ENCODE results near the gene CHPF.
A peak's percentile ranks its signal among the peaks of the same experiment; 100 is the strongest.

CHPF gene

GRCh38 chr2:219499058-219499307 lies 44.6 kb downstream of the CHPF start:
- POLR2A ChIA-PET = interaction anchor here (0.8 to 2.3 kb wide), 18 partner anchors 9 to 111 kb away, joined by 3 to 21 read pairs (median 5); partner anchors contain the start of genes ASIC4, CHPF, DNPEP and TMEM198
- CTCF ChIA-PET = interaction anchor here (0.7 to 11.4 kb wide), 9 partner anchors 13 to 524 kb away, joined by 3 to 252 read pairs (median 11); partner anchors contain the start of gene ASIC4
- Histone ChIP-seq H3K4me3 (ENCODE audit: low read depth, low read length) (peak overlapping the region; percentile 69), H3K36me3 (ENCODE audit: control insufficient read depth in 2 of 2, insufficient read depth in 1 of 2, low read length in 2 of 2) (peaks cover 0 to 18% of the 10 kb centered on the region in 2 experiments; a peak in 2 of 3 replicates), H3K9me3 (ENCODE audit: control insufficient read depth, insufficient read depth, low read depth, low read length) (no peaks in the 10 kb centered on the region), H3K4me1 (ENCODE audit: control insufficient read depth, insufficient read depth, low read length) (peaks cover 8% of the 10 kb centered on the region; the same call in 1 of the 2 replicates), H3K27ac (ENCODE audit: extremely low read depth, low read depth, low read length) (peak overlapping the region; percentile 33; the same call in 1 of the 2 replicates)
- TF ChIP-seq ZNF274 (IDR thresholded peaks at IDR 0.05; ENCODE audit: low read length) = no peak
- TF ChIP-seq ZNF274 (tag by site-specific recombination; IDR thresholded peaks at IDR 0.05; ENCODE audit: borderline replicate concordance) = no peak
- TF ChIP-seq MEIS1 (CRISPR knock-in tag; IDR thresholded peaks at IDR 0.05; ENCODE audit: borderline replicate concordance) = no peak
- TF ChIP-seq ZNF654 (tag by site-specific recombination; IDR thresholded peaks at IDR 0.05; ENCODE audit: low read depth) = no peak

- peak within 1 kb of the TSS; percentile 69 for H3K4me3 ChIP-seq (ENCODE audit: low read depth, low read length)
- TF ChIP-seq PATZ1 (tag by site-specific recombination; IDR thresholded peaks at IDR 0.05) (peak; percentile 57), ZNF600 (tag by site-specific recombination; IDR thresholded peaks at IDR 0.05) (0 out of 2 replicates have a peak, but pooled peaks have one; percentile 15), ELK4 (IDR thresholded peaks at IDR 0.05; ENCODE audit: borderline replicate concordance, low read depth, low read length) (no peak), PRDM2 (tag by site-specific recombination; IDR thresholded peaks at IDR 0.05; ENCODE audit: borderline replicate concordance) (no peak), KLF9 (tag by site-specific recombination; IDR thresholded peaks at IDR 0.05; ENCODE audit: low read depth) (peak; percentile 71), ZNF518A (tag by site-specific recombination; conservative IDR thresholded peaks at IDR 0.05; ENCODE audit: low read depth) (no peak), KLF1 (tag by site-specific recombination; IDR thresholded peaks at IDR 0.05) (peak; percentile 43; the same call in 1 of the 2 replicates), SCRT1 (tag by site-specific recombination; IDR thresholded peaks at IDR 0.05; ENCODE audit: borderline replicate concordance) (no peak), PRDM10 (tag by site-specific recombination; IDR thresholded peaks at IDR 0.05) (peak; percentile 84)
Measured at GRCh38 chr2:219498280-219499057, 45.1 kb downstream of the CHPF start, which contains the start of gene GMPPA. GMPPA (plus strand) TSS chr2:219498891; CDS start chr2:219499976, 1,085 bp downstream.

More at GRCh38 chr2:219498280-219499057, 45.1 kb downstream of the CHPF start, which contains the start of gene GMPPA:
- H3K4me1 ChIP-seq (ENCODE audit: control insufficient read depth, insufficient read depth, low read length) = peaks cover 8% of the 10 kb centered on the region; the same call in 1 of the 2 replicates
- CTCF ChIA-PET = interaction anchor here (0.7 to 11.4 kb wide), 9 partner anchors 13 to 524 kb away, joined by 3 to 252 read pairs (median 11); partner anchors contain the start of gene ASIC4
- H3K36me3 ChIP-seq (ENCODE audit: control insufficient read depth in 2 of 2, insufficient read depth in 1 of 2, low read length in 2 of 2) = peaks cover 0 to 12% of the 10 kb centered on the region in 2 experiments; a peak in 1 of 3 replicates
- POLR2A ChIA-PET = interaction anchor here (0.8 to 2.3 kb wide), 20 partner anchors 9 to 111 kb away, joined by 3 to 21 read pairs (median 4); partner anchors contain the start of genes ASIC4, CHPF, DNPEP and TMEM198
- peak within 1 kb of the TSS; percentile 33; the same call in 1 of the 2 replicates for H3K27ac ChIP-seq (ENCODE audit: extremely low read depth, low read depth, low read length)
- H3K9me3 ChIP-seq (ENCODE audit: control insufficient read depth, insufficient read depth, low read depth, low read length) = no peaks in the 10 kb centered on the region

Measured in HEK293 (cell line).